Measurements from ENCODE around the gene EOLA2.
"Not testable (repeated sequence)": the region's sequence is repeated elsewhere in the genome, so short reads cannot be mapped to it uniquely, and the experiment has no call there.

EOLA2 gene

GRCh38 chrX:149916745-149917392, 21.4 kb downstream of the EOLA2 start:
- Histone ChIP-seq H3K27me3 (no peaks in the 10 kb centered on the region), H3K36me3 (no peaks in the 10 kb centered on the region), H3K4me3 (no peak overlapping the region), H3K27ac (no peak overlapping the region), H3K9ac (no peak overlapping the region), H3K4me1 (no peaks in the 10 kb centered on the region), H3K4me2 (no peak overlapping the region), H4K20me1 (no peaks in the 10 kb centered on the region), H3K9me3 (replicated peaks in 1 of 11) (peaks cover 0 to 14% (median 0%) of the 10 kb centered on the region in 11 experiments; a peak in 5 of 22 replicates)
- no peak for TF ChIP-seq Cebpa-rat (IDR thresholded peaks at IDR 0.05)

- Histone ChIP-seq H3K4me3 (no peak overlapping the region), H3K27ac (no peak overlapping the region), H3K36me3 (no peaks in the 10 kb centered on the region), H3K4me1 (no peaks in the 10 kb centered on the region), H3K9me3 (replicated peaks in 1 of 11) (peaks cover 0 to 14% (median 0%) of the 10 kb centered on the region in 11 experiments; a peak in 5 of 22 replicates), H3K4me2 (no peak overlapping the region), H3K27me3 (no peaks in the 10 kb centered on the region), H4K20me1 (no peaks in the 10 kb centered on the region), H3K9ac (no peak overlapping the region)
- TF ChIP-seq Cebpa-rat (IDR thresholded peaks at IDR 0.05): no peak
Observed at GRCh38 chrX:149910178-149910695, 28.1 kb downstream of the EOLA2 start.

DNA sequence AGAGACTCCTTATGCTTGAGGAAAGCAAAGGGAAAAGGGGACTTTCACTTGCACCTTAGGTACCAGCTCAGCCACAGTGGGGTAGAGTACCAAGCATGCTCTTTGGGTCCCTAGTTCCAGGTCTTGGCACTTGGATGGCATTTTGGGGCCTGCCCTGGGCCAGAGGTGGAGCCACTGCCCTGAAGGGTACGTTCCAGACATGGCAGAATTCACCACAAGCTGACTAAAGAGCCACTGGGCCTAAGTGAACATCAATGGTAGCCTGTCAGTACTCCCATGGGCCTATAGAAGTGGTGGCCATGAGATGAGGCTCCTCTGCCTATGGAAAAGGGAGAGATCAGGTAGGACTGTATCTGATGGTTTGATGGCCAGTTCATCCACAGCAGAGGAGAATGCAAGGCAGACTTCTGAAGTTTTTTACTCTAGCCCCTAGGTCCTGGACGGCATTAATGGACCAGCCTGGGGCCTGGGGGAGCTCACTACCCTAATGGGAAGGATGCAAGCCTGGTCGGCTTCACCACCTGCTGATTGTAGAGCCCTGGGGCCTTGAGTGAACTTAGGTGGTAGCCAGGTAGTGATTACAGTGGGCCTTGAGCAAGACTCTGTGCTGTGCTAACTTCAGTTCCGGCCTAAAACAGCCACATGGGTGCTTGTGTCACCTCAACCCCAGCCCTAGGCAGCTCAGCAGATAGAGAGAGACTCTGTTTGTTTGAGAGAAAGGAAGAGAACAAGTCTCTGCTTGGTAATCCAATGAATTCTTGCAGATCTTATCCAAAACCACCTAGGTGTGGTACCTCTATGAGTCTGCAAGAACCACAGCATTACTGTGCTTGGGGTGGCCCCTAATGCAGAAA, 28.7 kb downstream of the EOLA2 start:
- H3K4me3 ChIP-seq: no peak overlapping the region
- H4K20me1 ChIP-seq: no peaks in the 10 kb centered on the region
- no peak overlapping the region for H3K4me2 ChIP-seq
- no peak overlapping the region for H3K9ac ChIP-seq
- H3K4me1 ChIP-seq: no peaks in the 10 kb centered on the region
- peaks cover 0 to 14% (median 0%) of the 10 kb centered on the region in 11 experiments; a peak in 5 of 22 replicates for H3K9me3 ChIP-seq (replicated peaks in 1 of 11)
- no peak for TF ChIP-seq Cebpa-rat (IDR thresholded peaks at IDR 0.05)
- H3K36me3 ChIP-seq: no peaks in the 10 kb centered on the region
- H3K27me3 ChIP-seq: no peaks in the 10 kb centered on the region
- H3K27ac ChIP-seq: no peak overlapping the region

DNA sequence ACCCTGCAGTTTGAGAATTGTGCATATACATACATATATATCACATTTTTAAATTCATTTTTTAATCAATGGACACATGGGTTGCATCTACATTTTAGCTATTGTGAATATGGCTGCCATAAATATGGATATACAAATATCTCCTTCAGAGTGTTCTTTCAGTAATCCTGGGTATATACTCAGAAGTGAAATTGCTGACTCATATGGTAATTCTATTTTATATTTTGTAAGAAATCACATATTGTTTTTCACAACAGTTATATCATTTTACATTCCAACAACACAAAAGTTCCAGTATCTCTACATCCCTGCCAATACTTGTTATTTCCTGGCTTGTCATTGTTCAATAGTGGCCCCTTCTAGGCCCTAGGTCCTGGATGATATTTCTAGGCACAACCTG, 29.6 kb downstream of the EOLA2 start:
- Histone ChIP-seq H3K4me1 (no peaks in the 10 kb centered on the region), H3K4me3 (no peak overlapping the region), H3K9ac (no peak overlapping the region), H3K27ac (no peak overlapping the region), H3K27me3 (no peaks in the 10 kb centered on the region), H3K36me3 (no peaks in the 10 kb centered on the region), H4K20me1 (no peaks in the 10 kb centered on the region), H3K9me3 (replicated peaks in 1 of 11) (peaks cover 0 to 9% (median 0%) of the 10 kb centered on the region in 11 experiments; a peak in 5 of 22 replicates), H3K4me2 (no peak overlapping the region)
- no peak for TF ChIP-seq Cebpa-rat (IDR thresholded peaks at IDR 0.05)

GRCh38 chrX:149908308-149908707, 30.0 kb downstream of the EOLA2 start:
- no peak overlapping the region for H3K9ac ChIP-seq
- H3K4me3 ChIP-seq: no peak overlapping the region
- no peak overlapping the region for H3K27ac ChIP-seq
- H4K20me1 ChIP-seq: no peaks in the 10 kb centered on the region
- H3K27me3 ChIP-seq: no peaks in the 10 kb centered on the region
- no peak overlapping the region for H3K4me2 ChIP-seq
- H3K9me3 ChIP-seq (replicated peaks in 1 of 11): peaks cover 0 to 8% (median 0%) of the 10 kb centered on the region in 11 experiments; a peak in 5 of 22 replicates
- no peak for TF ChIP-seq Cebpa-rat (IDR thresholded peaks at IDR 0.05)
- H3K36me3 ChIP-seq: no peaks in the 10 kb centered on the region
- H3K4me1 ChIP-seq: no peaks in the 10 kb centered on the region

DNA sequence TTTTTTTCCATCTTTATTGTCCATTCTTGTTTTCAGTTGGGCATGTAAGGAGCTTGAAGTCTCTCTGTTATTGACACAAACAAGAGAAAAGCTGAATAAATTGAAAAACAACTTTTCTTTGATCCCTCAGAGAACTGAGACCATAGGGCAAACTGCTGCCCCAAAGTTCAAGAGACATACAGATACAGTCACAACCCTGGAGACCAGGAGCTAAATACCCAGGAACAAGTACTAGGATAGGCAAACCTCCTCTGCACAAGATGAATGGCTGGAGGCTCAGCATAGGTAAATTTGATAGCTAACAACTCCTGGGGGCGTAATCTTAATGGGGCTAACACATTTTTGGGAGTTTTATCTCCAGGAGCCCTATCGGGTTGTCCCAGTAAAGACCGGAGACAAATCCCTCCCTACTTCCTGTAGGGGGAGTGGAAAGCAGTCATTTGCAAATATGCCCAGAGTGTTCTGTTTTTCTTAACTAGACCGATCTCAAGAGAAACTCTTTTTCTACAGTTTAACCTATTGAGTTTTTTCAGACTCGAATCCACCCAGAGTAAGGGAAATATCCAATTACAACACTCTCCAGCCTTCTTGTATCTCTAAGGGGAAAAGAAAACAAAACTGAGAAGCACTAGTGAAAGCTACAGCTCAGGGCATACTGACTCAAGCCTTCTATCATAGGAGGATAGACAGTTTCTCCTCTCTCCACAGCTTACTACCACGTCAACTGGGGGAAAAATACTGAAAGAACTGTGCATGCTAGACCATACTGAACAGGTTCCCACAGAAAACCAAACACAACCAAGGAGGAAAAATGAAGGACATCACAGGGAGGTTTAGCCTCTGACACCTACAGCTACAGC, 34.2 kb downstream of the EOLA2 start:
- no peak overlapping the region for H3K27ac ChIP-seq
- no peaks in the 10 kb centered on the region for H3K9me3 ChIP-seq (replicated peaks in 1 of 11)
- no peak overlapping the region for H3K4me3 ChIP-seq
- no peaks in the 10 kb centered on the region for H3K27me3 ChIP-seq
- H3K36me3 ChIP-seq: no peaks in the 10 kb centered on the region
- H4K20me1 ChIP-seq: no peaks in the 10 kb centered on the region
- no peaks in the 10 kb centered on the region for H3K4me1 ChIP-seq
- no peak overlapping the region for H3K9ac ChIP-seq
- no peak for TF ChIP-seq Cebpa-rat (IDR thresholded peaks at IDR 0.05)
- no peak overlapping the region for H3K4me2 ChIP-seq

- no peaks in the 10 kb centered on the region for H4K20me1 ChIP-seq
- H3K4me2 ChIP-seq: no peak overlapping the region
- peaks cover 0 to 7% (median 0%) of the 10 kb centered on the region in 11 experiments; a peak in 1 of 22 replicates for H3K9me3 ChIP-seq (replicated peaks in 1 of 11)
- H3K4me3 ChIP-seq: no peak overlapping the region
- no peak overlapping the region for H3K9ac ChIP-seq
- no peak for TF ChIP-seq Cebpa-rat (IDR thresholded peaks at IDR 0.05)
- no peaks in the 10 kb centered on the region for H3K4me1 ChIP-seq
- H3K27ac ChIP-seq: no peak overlapping the region
- H3K36me3 ChIP-seq: no peaks in the 10 kb centered on the region
- no peaks in the 10 kb centered on the region for H3K27me3 ChIP-seq
Observed at GRCh38 chrX:149898554-149898953, 39.7 kb downstream of the EOLA2 start.

- not testable (repeated sequence) for H3K27ac ChIP-seq; H3K4me2 ChIP-seq; H3K9me3 ChIP-seq (replicated peaks in 1 of 11); H3K27me3 ChIP-seq; H3K9ac ChIP-seq; H3K36me3 ChIP-seq; H3K4me3 ChIP-seq; H4K20me1 ChIP-seq; H3K4me1 ChIP-seq
Observed at GRCh38 chrX:149890828-149891227, 47.5 kb downstream of the EOLA2 start.
